SK-N-SH (cell line): ENCODE measurements around the gene USH1C. TPM values are rescaled to one million over a fixed set of nuclear protein-coding genes. Genes with fewer than 3 reads are reported as not detected.

Source experiments
- CTCF ChIA-PET: fragments of 300-600, 350-600 bp; formaldehyde crosslinking; extraction: SDS; loops from one replicate; lab custom pipeline; 2021; lab: Yijun Ruan, JAX
- POLR2A ChIA-PET: fragments of 350-600 bp; sonication (Branson Sonifier 250); formaldehyde crosslinking; extraction: SDS; loops from one replicate; lab custom pipeline; 2020; ENCODE audit warnings: antibody characterized with exemption, inconsistent platforms; lab: Yijun Ruan, JAX
- DNase-seq: peaks from one replicate; pipeline ENCODE4 v3.0.0; 2012
- H2AFZ ChIP-seq: fragments of 200-600 bp; sonication (generic); 2 replicates; pipeline ENCODE4 v1.8.1; 2016; ENCODE audit warnings: antibody characterized with exemption, mild to moderate bottlenecking, low read depth
- H3F3A ChIP-seq: fragments of 200-600 bp; sonication (generic); replicated peaks from 2 replicates; pipeline ENCODE3; 2016; ENCODE audit warnings: antibody characterized with exemption, mild to moderate bottlenecking; ENCODE audit not compliant: insufficient read depth
- H3K27ac ChIP-seq, 2 experiments: fragments of 200-500 bp in 1 of 2; fragments of 200-600 bp in 1 of 2; sonication (Bioruptor generic) in 1 of 2; sonication (generic), shearing (Covaris generic) in 1 of 2; 2 replicates each; pipeline versions ENCODE4 v1.5.1 to v1.6.1; 2014 to 2016; ENCODE audit warnings: low read depth in 2 of 2, inconsistent platforms in 1 of 2, low read length in 1 of 2, mild to moderate bottlenecking in 1 of 2, mixed read lengths in 1 of 2
- H3K27me3 ChIP-seq: fragments of 200-600 bp; sonication (generic), shearing (Covaris generic); 2 replicates; pipeline ENCODE4 v1.6.1; 2016; ENCODE audit warnings: mixed run types; ENCODE audit not compliant: insufficient read depth
- H3K36me3 ChIP-seq, 2 experiments: fragments of 200-500 bp in 1 of 2; fragments of 200-600 bp in 1 of 2; sonication (Bioruptor generic) in 1 of 2; sonication (generic) in 1 of 2; replicated peaks in 1 of 2; 2 replicates each; pipeline versions ENCODE3 to v1.5.1; 2014 to 2016; ENCODE audit warnings: low read length in 1 of 2, mild to moderate bottlenecking in 1 of 2; ENCODE audit not compliant: insufficient read depth in 2 of 2, control insufficient read depth in 1 of 2
- H3K4me1 ChIP-seq, 2 experiments: fragments of 200-500 bp in 1 of 2; fragments of 200-600 bp in 1 of 2; sonication (Bioruptor generic) in 1 of 2; sonication (generic), shearing (Covaris generic) in 1 of 2; 2 replicates each; pipeline versions ENCODE4 v1.5.1 to v1.6.1; 2014 to 2016; ENCODE audit warnings: low read depth in 1 of 2, low read length in 1 of 2, mixed run types in 1 of 2; ENCODE audit not compliant: insufficient read depth in 2 of 2, control insufficient read depth in 1 of 2
- H3K4me2 ChIP-seq: fragments of 200-600 bp; sonication (generic), shearing (Covaris generic); 2 replicates; pipeline ENCODE4 v1.6.1; 2017; ENCODE audit warnings: mixed run types
- H3K4me3 ChIP-seq, 2 experiments: fragments of 200-500 bp in 1 of 2; fragments of 200-600 bp in 1 of 2; sonication (Bioruptor generic) in 1 of 2; sonication (generic), shearing (Covaris generic) in 1 of 2; 2 replicates each; pipeline versions ENCODE4 v1.5.1 to v1.8.1; 2014 to 2016; ENCODE audit warnings: low read depth in 2 of 2, inconsistent platforms in 1 of 2, low read length in 1 of 2, mild to moderate bottlenecking in 1 of 2, mixed read lengths in 1 of 2, moderate library complexity in 1 of 2
- H3K79me2 ChIP-seq: fragments of 200-600 bp; sonication (generic); 2 replicates; pipeline ENCODE4 v1.8.1; 2017; ENCODE audit warnings: mild to moderate bottlenecking; ENCODE audit not compliant: insufficient read depth
- H3K9ac ChIP-seq: fragments of 200-600 bp; sonication (generic); 2 replicates; pipeline ENCODE4 v1.6.1; 2017; ENCODE audit warnings: mixed run types
- H3K9me2 ChIP-seq: fragments of 200-600 bp; sonication (generic); 2 replicates; pipeline ENCODE4 v1.6.1; 2017; ENCODE audit warnings: mixed run types
- H3K9me3 ChIP-seq: fragments of 200-600 bp; sonication (generic); 2 replicates; pipeline ENCODE4 v1.6.1; 2017; ENCODE audit warnings: mixed run types, mild to moderate bottlenecking, moderate library complexity
- H4K20me1 ChIP-seq: fragments of 200-600 bp; sonication (generic); 2 replicates; pipeline ENCODE4 v1.6.1; 2017; ENCODE audit warnings: mild to moderate bottlenecking, mixed run types; ENCODE audit not compliant: insufficient read depth
- CTCF ChIP-seq: fragments of 200-600 bp; sonication (generic); IDR thresholded peaks from 2 replicates; pipeline ENCODE4 v1.6.1; 2017; ENCODE audit warnings: antibody characterized with exemption, mild to moderate bottlenecking, moderate library complexity
- FOSL2 ChIP-seq: IDR thresholded peaks from 2 replicates; pipeline ENCODE4 v1.4.0; 2012; ENCODE audit warnings: low read depth, mild to moderate bottlenecking, moderate library complexity, borderline replicate concordance
- FOXJ3 ChIP-seq: sonication (generic); formaldehyde crosslinking; IDR thresholded peaks from 2 replicates; pipeline ENCODE4 v1.5.1; 2020; ENCODE audit warnings: mild to moderate bottlenecking, missing genetic modification reagents
- FOXM1 ChIP-seq: IDR thresholded peaks from 2 replicates; pipeline ENCODE4 v1.4.0; 2012; ENCODE audit warnings: low read depth, mild to moderate bottlenecking
- IRF3 ChIP-seq: fragments of 150-350 bp; IDR thresholded peaks from 2 replicates; pipeline ENCODE4 v1.6.1; 2016; ENCODE audit warnings: mild to moderate bottlenecking, low read depth, low read length
- JUND ChIP-seq: IDR thresholded peaks from 2 replicates; pipeline ENCODE4 v1.4.0; 2012
- MEF2A ChIP-seq: IDR thresholded peaks from 2 replicates; pipeline ENCODE4 v1.4.0; 2012; ENCODE audit warnings: low read depth, borderline replicate concordance
- MXI1 ChIP-seq: IDR thresholded peaks from 2 replicates; pipeline ENCODE4 v1.6.1; 2012; ENCODE audit warnings: mild to moderate bottlenecking, low read depth, low read length, improper control_type of control experiment
- NFIC ChIP-seq: IDR thresholded peaks from 2 replicates; pipeline ENCODE4 v1.4.0; 2012; ENCODE audit warnings: borderline replicate concordance
- NRF1 ChIP-seq: IDR thresholded peaks from 2 replicates; pipeline ENCODE4 v1.6.1; 2012; ENCODE audit warnings: low read depth, mild to moderate bottlenecking, low read length
- PBX3 ChIP-seq: IDR thresholded peaks from 2 replicates; pipeline ENCODE4; 2012
- POLR2AphosphoS5 ChIP-seq: IDR thresholded peaks from 2 replicates; pipeline ENCODE4 v1.6.1; 2012; ENCODE audit warnings: low read depth, low read length
- RAD21 ChIP-seq: IDR thresholded peaks from 2 replicates; pipeline ENCODE4 v1.6.1; 2012; ENCODE audit warnings: mild to moderate bottlenecking, low read length
- RFX5 ChIP-seq: IDR thresholded peaks from 2 replicates; pipeline ENCODE4 v1.6.1; 2012; ENCODE audit warnings: mild to moderate bottlenecking, improper control_type of control experiment, low read length
- SMC3 ChIP-seq: IDR thresholded peaks from 2 replicates; pipeline ENCODE4 v1.6.1; 2012; ENCODE audit warnings: low read depth, low read length, improper control_type of control experiment
- YY1 ChIP-seq: IDR thresholded peaks from 2 replicates; pipeline ENCODE4 v1.4.0; 2012; ENCODE audit warnings: low read depth, mild to moderate bottlenecking
- ZBTB33 ChIP-seq: IDR thresholded peaks from 2 replicates; pipeline ENCODE4 v1.4.0; 2012; ENCODE audit warnings: low read depth, borderline replicate concordance
- WGBS: methylation state at CpG from one replicate; pipeline ENCODE4 v1.1.6; 2017; ENCODE audit warnings: low lambda C conversion rate; 5-methylcytosine and 5-hydroxymethylcytosine counted together
- polyA plus RNA-seq, 3 experiments: library from polyadenylated mRNA; depleted of rRNA; stranded (reverse); fragments of >200 nt; gene quantifications; 2 replicates each; pipeline ENCODE4 v1.2.3, GENCODE V29; 2012

Gene USH1C
- polyA plus RNA-seq, 1 of the 3 experiments (the other 2 are of a cell fraction): not detected

GRCh38 chr11:17590463-17590862, 46.2 kb upstream of the USH1C start:
- Histone ChIP-seq H3K36me3 (no peaks in the 10 kb centered on the region), H3K9ac (no peak overlapping the region), H3K27me3 (no peaks in the 10 kb centered on the region), H3K4me2 (no peak overlapping the region), H3K9me2 (no peaks in the 10 kb centered on the region), H3K4me1 (no peaks in the 10 kb centered on the region), H3K4me3 (no peak overlapping the region), H3F3A (no peaks in the 10 kb centered on the region), H4K20me1 (no peaks in the 10 kb centered on the region), H3K79me2 (no peaks in the 10 kb centered on the region), H3K27ac (no peak overlapping the region)
- ChIA-PET POLR2A (no interaction called here), CTCF (interaction anchor here (0.6 to 17.0 kb wide), 3 partner anchors 140 to 387 kb away, joined by 3 to 271 read pairs (median 181); no protein-coding TSS in a partner anchor)
- WGBS: 54% methylated on average over 7 of the region's 7 CpGs
- no peak for DNase-seq
- TF ChIP-seq NRF1 (no peak), JUND (no peak), FOXM1 (no peak), NFIC (no peak), CTCF (no peak), IRF3 (no peak), ZBTB33 (no peak), MEF2A (no peak)
- TF ChIP-seq, all 33 proteins: peak for 0
- no peaks in the 10 kb centered on the region for H3K9me3 ChIP-seq
- H2AFZ ChIP-seq: no peak overlapping the region

- no peak for DNase-seq
- Histone ChIP-seq H3K4me3 (no peak overlapping the region), H3K79me2 (no peaks in the 10 kb centered on the region), H3K36me3 (no peaks in the 10 kb centered on the region), H3K4me2 (no peak overlapping the region), H3K27me3 (no peaks in the 10 kb centered on the region), H3K27ac (no peak overlapping the region), H3K4me1 (no peaks in the 10 kb centered on the region), H3F3A (no peaks in the 10 kb centered on the region), H3K9me2 (no peaks in the 10 kb centered on the region), H2AFZ (no peak overlapping the region), H4K20me1 (no peaks in the 10 kb centered on the region), H3K9me3 (no peaks in the 10 kb centered on the region), H3K9ac (no peak overlapping the region)
- 40% methylated on average over 4 of the region's 4 CpGs for WGBS
- TF ChIP-seq NFIC: no peak
- no peak for TF ChIP-seq SMC3
- no peak for TF ChIP-seq RFX5
- TF ChIP-seq POLR2AphosphoS5: no peak
- TF ChIP-seq FOXJ3 (CRISPR knock-in tag): no peak
- TF ChIP-seq YY1: no peak
- no peak for TF ChIP-seq RAD21
- no peak for TF ChIP-seq MXI1
- no peak for TF ChIP-seq PBX3
- TF ChIP-seq FOSL2: no peak
- ChIA-PET CTCF (interaction anchor here (0.6 to 2.9 kb wide), 6 partner anchors 10 to 1462 kb away, joined by 3 to 16 read pairs (median 6); no protein-coding TSS in a partner anchor), POLR2A (no interaction called here)
These were observed 44.5 kb upstream of the USH1C start for GRCh38 chr11:17588721-17589120.
